ENCODE data around the gene SMC3.
"Not testable (repeated sequence)": the region's sequence is repeated elsewhere in the genome, so short reads cannot be mapped to it uniquely, and the experiment has no call there.

SMC3 gene

DNA sequence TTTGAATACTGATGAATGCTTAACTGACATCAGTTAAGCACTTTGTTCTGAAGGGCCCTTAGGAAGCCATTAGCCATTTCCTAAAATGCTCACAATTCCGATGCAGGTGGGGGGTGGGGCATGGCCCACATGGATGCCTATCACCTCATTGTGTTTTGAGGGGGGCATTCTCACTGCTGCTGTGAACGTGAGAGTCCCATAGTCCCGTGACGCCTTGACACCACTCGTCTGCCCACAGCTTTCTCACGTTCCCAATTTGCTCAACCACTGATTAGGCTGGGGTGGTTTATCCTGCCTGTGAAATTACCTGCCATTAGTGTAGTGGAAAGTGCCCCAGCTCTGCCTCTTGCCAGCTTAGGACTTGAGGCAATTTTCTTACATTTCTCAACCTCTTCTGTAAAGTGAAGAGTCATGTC is 37.9 kb upstream of the SMC3 start:
- no peak overlapping the region for H3K4me3 ChIP-seq (ENCODE audit: low read depth, low read length)
- H2AFZ ChIP-seq, result no peak overlapping the region
- no peaks in the 10 kb centered on the region for H3K9me3 ChIP-seq (ENCODE audit: control insufficient read depth, low read length)
- H3K79me2 ChIP-seq, result no peaks in the 10 kb centered on the region
- H3K4me2 ChIP-seq (ENCODE audit: low read length), result no peak overlapping the region
- H3K9ac ChIP-seq, result no peak overlapping the region
- TF ChIP-seq, protein P1, sequence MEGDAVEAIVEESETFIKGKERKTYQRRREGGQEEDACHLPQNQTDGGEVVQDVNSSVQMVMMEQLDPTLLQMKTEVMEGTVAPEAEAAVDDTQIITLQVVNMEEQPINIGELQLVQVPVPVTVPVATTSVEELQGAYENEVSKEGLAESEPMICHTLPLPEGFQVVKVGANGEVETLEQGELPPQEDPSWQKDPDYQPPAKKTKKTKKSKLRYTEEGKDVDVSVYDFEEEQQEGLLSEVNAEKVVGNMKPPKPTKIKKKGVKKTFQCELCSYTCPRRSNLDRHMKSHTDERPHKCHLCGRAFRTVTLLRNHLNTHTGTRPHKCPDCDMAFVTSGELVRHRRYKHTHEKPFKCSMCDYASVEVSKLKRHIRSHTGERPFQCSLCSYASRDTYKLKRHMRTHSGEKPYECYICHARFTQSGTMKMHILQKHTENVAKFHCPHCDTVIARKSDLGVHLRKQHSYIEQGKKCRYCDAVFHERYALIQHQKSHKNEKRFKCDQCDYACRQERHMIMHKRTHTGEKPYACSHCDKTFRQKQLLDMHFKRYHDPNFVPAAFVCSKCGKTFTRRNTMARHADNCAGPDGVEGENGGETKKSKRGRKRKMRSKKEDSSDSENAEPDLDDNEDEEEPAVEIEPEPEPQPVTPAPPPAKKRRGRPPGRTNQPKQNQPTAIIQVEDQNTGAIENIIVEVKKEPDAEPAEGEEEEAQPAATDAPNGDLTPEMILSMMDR (IDR thresholded peaks at IDR 0.05), result no peak
- no peaks in the 10 kb centered on the region for H3K27me3 ChIP-seq (ENCODE audit: control insufficient read depth, insufficient read depth, low read length)
- no peaks in the 10 kb centered on the region for H3K36me3 ChIP-seq (ENCODE audit: control insufficient read depth, insufficient read depth, low read length)
- H3K4me1 ChIP-seq, result no peaks in the 10 kb centered on the region
- H3K27ac ChIP-seq, result no peak overlapping the region

DNA sequence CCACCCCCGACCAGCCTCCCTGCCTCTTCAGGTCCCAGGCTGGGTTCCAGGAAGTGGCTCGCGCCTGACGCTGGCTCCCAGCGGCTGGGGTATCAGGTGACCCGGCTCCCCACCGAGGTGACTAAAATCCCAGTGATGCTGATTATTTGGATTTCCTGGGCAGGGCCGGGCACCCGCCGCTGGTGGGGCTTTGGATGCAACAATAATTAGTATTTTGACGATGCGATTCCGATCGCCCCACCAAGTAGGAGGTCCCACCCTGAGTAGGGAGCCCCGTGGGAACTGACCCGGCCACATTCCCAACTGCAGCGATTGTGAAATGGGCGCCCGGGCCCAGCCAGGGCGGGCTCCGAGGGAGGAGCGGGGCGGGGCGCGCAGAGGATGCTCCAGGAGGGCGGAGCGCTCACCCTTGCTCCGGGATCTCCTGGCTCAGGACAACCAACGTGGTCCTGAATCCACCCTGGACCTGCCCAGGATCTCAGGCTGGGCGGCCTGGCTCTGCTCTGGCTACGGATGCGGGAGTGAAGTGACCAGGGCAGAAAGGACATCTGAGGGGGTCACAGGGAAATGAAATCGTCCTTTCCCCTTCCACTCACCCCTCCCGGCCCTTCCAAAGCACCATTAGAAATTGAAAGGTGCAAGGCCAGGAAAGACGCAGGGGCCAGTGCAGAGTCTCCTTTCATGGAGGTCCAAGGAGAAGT is 37.2 kb upstream of the SMC3 start:
- Histone ChIP-seq H3K4me2 (ENCODE audit: low read length) (peak overlapping the region; percentile 38), H2AFZ (peak overlapping the region; percentile 79), H3K27ac (no peak overlapping the region), H3K36me3 (ENCODE audit: control insufficient read depth, insufficient read depth, low read length) (no peaks in the 10 kb centered on the region), H3K27me3 (ENCODE audit: control insufficient read depth, insufficient read depth, low read length) (no peaks in the 10 kb centered on the region), H3K4me3 (ENCODE audit: low read depth, low read length) (no peak overlapping the region), H3K79me2 (no peaks in the 10 kb centered on the region), H3K9me3 (ENCODE audit: control insufficient read depth, low read length) (no peaks in the 10 kb centered on the region), H3K9ac (no peak overlapping the region), H3K4me1 (no peaks in the 10 kb centered on the region)
- TF ChIP-seq, protein P1 (IDR thresholded peaks at IDR 0.05), result no peak

DNA sequence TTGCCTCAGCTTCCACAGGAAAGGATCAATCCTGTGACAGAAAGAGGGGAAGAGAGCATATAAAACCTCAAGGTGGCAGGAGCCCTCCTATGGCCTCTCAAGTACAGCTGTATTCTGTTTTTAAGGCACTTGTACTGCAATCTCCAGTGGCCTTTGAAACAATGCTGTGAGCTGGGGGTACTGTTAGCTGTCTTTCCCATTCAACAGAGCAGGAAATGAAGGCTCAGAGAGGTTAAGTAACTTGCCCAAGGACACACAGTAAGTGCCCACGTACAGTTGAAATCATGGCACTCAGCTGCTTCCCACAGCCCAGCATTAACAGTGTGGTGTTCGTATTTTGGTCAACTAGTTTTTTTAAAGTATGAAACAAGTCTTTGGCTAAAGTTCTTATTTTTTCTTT is 35.8 kb upstream of the SMC3 start:
- no peak overlapping the region for H3K4me2 ChIP-seq (ENCODE audit: low read length)
- no peak overlapping the region for H3K27ac ChIP-seq
- H3K9me3 ChIP-seq (ENCODE audit: control insufficient read depth, low read length), result no peaks in the 10 kb centered on the region
- H3K4me1 ChIP-seq, result no peaks in the 10 kb centered on the region
- no peaks in the 10 kb centered on the region for H3K79me2 ChIP-seq
- no peaks in the 10 kb centered on the region for H3K36me3 ChIP-seq (ENCODE audit: control insufficient read depth, insufficient read depth, low read length)
- H3K27me3 ChIP-seq (ENCODE audit: control insufficient read depth, insufficient read depth, low read length), result no peaks in the 10 kb centered on the region
- TF ChIP-seq, protein P1 (IDR thresholded peaks at IDR 0.05), result no peak
- H2AFZ ChIP-seq, result no peak overlapping the region
- no peak overlapping the region for H3K4me3 ChIP-seq (ENCODE audit: low read depth, low read length)
- no peak overlapping the region for H3K9ac ChIP-seq

DNA sequence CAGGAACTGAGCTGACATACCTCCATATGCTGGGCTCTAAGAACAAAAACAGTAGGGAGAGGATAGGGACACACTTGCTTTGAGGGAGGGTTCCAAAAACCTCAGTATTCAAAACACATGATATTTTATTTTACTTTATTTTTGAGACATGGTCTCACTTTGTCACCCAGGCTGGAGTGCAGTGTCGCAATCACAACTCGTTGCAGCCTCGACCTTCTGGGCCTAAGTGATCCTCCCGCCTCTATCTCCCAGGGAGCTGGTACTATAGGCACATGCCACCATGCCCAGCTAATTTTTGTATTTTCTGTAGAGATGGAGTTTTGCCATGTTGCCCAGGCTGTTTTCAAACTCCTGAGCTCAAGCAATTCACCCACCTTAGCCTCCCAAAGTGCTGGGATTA is 34.9 kb upstream of the SMC3 start:
- H2AFZ ChIP-seq; H3K79me2 ChIP-seq; H3K27ac ChIP-seq; H3K9me3 ChIP-seq (ENCODE audit: control insufficient read depth, low read length); H3K4me1 ChIP-seq; H3K27me3 ChIP-seq (ENCODE audit: control insufficient read depth, insufficient read depth, low read length); H3K36me3 ChIP-seq (ENCODE audit: control insufficient read depth, insufficient read depth, low read length); H3K9ac ChIP-seq; H3K4me2 ChIP-seq (ENCODE audit: low read length); H3K4me3 ChIP-seq (ENCODE audit: low read depth, low read length): not testable (repeated sequence)

DNA sequence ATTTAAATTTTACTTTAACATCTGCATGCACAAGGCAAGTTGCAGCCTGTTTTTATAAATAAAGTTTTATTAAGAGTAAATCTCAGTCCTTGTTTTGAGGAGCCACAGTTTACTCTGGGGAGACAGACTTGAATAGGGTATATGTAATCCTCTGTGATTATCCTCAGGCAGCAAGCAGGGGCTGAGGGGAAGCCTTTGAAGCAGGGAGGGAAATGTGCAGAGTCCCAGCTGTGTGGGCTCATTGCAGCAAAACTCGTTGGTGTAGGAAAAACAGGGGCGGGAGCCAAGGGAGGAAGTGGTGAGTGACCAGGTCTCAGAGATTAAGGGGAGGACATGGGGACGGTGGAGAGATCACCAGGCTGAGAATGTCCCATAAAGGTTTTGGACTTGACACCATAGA is 34.3 kb upstream of the SMC3 start:
- H3K4me1 ChIP-seq, result no peaks in the 10 kb centered on the region

More for the DNA sequence above, 34.3 kb upstream of the SMC3 start:
- H3K9me3 ChIP-seq (ENCODE audit: control insufficient read depth, low read length), result no peaks in the 10 kb centered on the region
- no peak overlapping the region for H3K4me3 ChIP-seq (ENCODE audit: low read depth, low read length)
- H3K79me2 ChIP-seq, result no peaks in the 10 kb centered on the region
- H3K27me3 ChIP-seq (ENCODE audit: control insufficient read depth, insufficient read depth, low read length), result no peaks in the 10 kb centered on the region
- no peaks in the 10 kb centered on the region for H3K36me3 ChIP-seq (ENCODE audit: control insufficient read depth, insufficient read depth, low read length)
- TF ChIP-seq, protein P1 (IDR thresholded peaks at IDR 0.05), result no peak
- no peak overlapping the region for H3K27ac ChIP-seq
- no peak overlapping the region for H2AFZ ChIP-seq
- no peak overlapping the region for H3K9ac ChIP-seq
- no peak overlapping the region for H3K4me2 ChIP-seq (ENCODE audit: low read length)

All from parathyroid adenoma (tissue), 2 donors.